Activated CD4-positive, CD25-positive, alpha-beta regulatory T cell (primary cell): ENCODE data around the gene SLC38A8.

ENCODE experiments used
- DNase-seq, 4 experiments: peaks; one replicate each; lab custom pipeline; 2025; lab: John Stamatoyannopoulos, UW

The SLC38A8 gene

GRCh38 chr16:84042308-84042878, at the start of gene SLC38A8:
Gene SLC38A8 (minus strand): TSS chr16:84042795. CDS start chr16:84042157, 638 bp downstream.
- DNase-seq: no peak

- DNase-seq: no peak
Observed at GRCh38 chr16:84091460-84091859, 48.9 kb upstream of the SLC38A8 start.

GRCh38 chr16:84090211-84090610, 47.6 kb upstream of the SLC38A8 start:
- no peak for DNase-seq

GRCh38 chr16:84088695-84089395, 46.2 kb upstream of the SLC38A8 start:
- DNase-seq: peak in 1 of 4 experiments; percentile 9

- no peak for DNase-seq
Observed at GRCh38 chr16:84087466-84088151, 45.0 kb upstream of the SLC38A8 start.

GRCh38 chr16:84087001-84087400, 44.4 kb upstream of the SLC38A8 start:
- no peak for DNase-seq

GRCh38 chr16:84086341-84086740, 43.7 kb upstream of the SLC38A8 start:
- DNase-seq: no peak

- no peak for DNase-seq
Observed at GRCh38 chr16:84085773-84086172, 43.2 kb upstream of the SLC38A8 start.

GRCh38 chr16:84085271-84085667, 42.7 kb upstream of the SLC38A8 start:
- no peak for DNase-seq

- DNase-seq: peak; percentile 23 to 42 (median 28)
Observed at GRCh38 chr16:84084570-84085270, 42.1 kb upstream of the SLC38A8 start.

GRCh38 chr16:84082835-84083569, 40.4 kb upstream of the SLC38A8 start:
- DNase-seq: no peak

GRCh38 chr16:84082110-84082509, 39.5 kb upstream of the SLC38A8 start:
- no peak for DNase-seq

GRCh38 chr16:84081446-84081989, 38.9 kb upstream of the SLC38A8 start:
- no peak for DNase-seq

- DNase-seq: no peak
Observed at GRCh38 chr16:84080813-84081212, 38.2 kb upstream of the SLC38A8 start.

GRCh38 chr16:84080378-84080777, 37.8 kb upstream of the SLC38A8 start:
- no peak for DNase-seq

GRCh38 chr16:84079664-84080063, 37.1 kb upstream of the SLC38A8 start:
- DNase-seq: no peak

GRCh38 chr16:84075376-84075775, 32.8 kb upstream of the SLC38A8 start:
- DNase-seq: no peak

GRCh38 chr16:84074721-84075120, 32.1 kb upstream of the SLC38A8 start:
- DNase-seq: no peak

GRCh38 chr16:84072014-84072413, 29.4 kb upstream of the SLC38A8 start:
- DNase-seq: no peak

GRCh38 chr16:84071121-84071520, 28.5 kb upstream of the SLC38A8 start:
- DNase-seq: no peak

GRCh38 chr16:84069540-84069939, 26.9 kb upstream of the SLC38A8 start:
- no peak for DNase-seq
